Dermis blood vessel endothelial cell (primary cell): ENCODE measurements around the gene LINGO1. TPM values are rescaled to one million over a fixed set of nuclear protein-coding genes. Genes with fewer than 3 reads are reported as not detected.
A peak's percentile ranks its signal among the peaks of the same experiment; 100 is the strongest.

ENCODE experiments used
- DNase-seq: peaks from one replicate; pipeline ENCODE4 v3.0.0; 2010
- total RNA-seq: library from RNA; depleted of rRNA; stranded (reverse); fragments of >200 nt; gene quantifications from 2 replicates; pipeline ENCODE4 v1.2.3, GENCODE V29; 2014

LINGO1 gene
- total RNA-seq, 1 donor from 2014 or later, result not detected

DNA sequence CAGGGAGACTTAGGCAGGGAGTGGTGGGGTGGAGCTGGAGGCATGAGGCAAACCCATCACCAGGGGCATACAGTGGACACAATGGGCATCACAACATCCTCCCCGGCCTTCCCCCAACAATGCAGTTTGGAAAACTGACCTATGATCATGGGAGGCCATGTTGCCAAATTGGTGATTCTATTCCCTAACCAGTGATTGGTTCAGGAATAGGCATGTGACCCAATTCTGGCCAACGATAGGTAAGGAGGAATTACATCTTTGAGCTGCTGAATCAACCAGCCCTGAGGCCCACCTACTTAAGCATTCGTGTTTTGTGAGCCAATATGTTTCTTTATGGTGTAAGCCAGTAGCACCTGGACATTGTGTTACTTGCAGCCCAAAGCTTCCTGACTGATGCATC lies 40.0 kb downstream of the LINGO1 start:
- DNase-seq, result no peak

DNA sequence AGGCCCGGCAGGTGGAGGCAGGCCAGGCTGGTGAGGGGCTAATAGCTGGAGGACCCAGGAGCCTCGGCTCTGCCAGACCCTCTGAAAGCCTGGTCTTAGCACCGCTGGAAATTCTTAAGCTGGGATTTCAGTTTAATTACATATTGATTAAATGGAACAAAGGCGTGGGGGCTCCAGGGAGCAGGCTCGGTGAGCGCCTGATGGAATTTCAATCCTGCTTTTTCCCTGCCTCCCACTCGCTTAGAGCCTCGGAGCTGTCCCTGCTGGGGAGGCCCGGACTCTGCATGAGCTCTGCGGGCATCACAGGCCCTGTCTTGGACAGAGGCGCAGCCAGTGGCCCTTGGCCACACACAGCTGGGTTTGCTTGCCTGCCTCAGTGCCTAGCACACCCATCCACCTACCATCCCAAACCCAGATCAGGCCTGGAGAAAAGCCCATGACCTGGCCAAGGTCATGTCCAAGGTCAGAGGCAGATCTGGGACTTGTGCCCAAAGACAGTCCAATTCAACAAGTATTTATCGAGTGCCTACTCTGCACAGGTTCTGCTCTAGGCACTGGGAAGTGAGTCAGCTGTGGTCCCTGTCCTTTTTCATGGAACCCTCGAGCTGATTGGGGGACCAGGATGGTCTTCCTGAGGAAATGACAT lies 40.6 kb downstream of the LINGO1 start:
- no peak for DNase-seq

- DNase-seq, result peak; percentile 38
These were observed 42.9 kb downstream of the LINGO1 start for GRCh38 chr15:77589839-77590238.

- no peak for DNase-seq
These were observed 44.6 kb downstream of the LINGO1 start for GRCh38 chr15:77588126-77588525.

- DNase-seq, result no peak
These were observed 48.0 kb downstream of the LINGO1 start for GRCh38 chr15:77584691-77585090.

DNA sequence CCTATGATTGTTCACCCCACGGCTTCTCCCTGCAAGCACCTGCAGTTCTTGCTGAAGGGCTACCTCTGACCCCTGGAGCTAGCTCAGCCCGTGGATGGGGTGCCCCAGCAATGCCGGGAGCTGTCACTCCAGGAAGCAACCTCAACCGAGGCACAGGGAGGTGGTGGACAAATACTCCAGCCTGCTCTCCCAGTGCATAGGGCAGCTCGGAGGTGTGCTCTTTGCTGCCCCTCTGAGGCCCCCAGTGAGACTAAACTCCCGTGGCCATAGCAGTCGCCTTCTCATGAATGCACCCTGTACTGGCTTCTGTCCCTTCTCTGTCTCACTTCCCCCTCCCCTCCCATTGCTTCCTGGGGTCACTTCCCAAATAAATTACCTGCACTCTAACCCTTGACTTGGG lies 48.5 kb downstream of the LINGO1 start:
- DNase-seq, result peak; percentile 38

- DNase-seq, result no peak
These were observed 49.9 kb downstream of the LINGO1 start for GRCh38 chr15:77582763-77583162.

GRCh38 chr15:77581896-77582569 lies 50.7 kb downstream of the LINGO1 start:
- DNase-seq, result no peak

GRCh38 chr15:77580996-77581682 lies 51.6 kb downstream of the LINGO1 start:
- DNase-seq, result no peak

GRCh38 chr15:77579498-77580188 lies 53.1 kb downstream of the LINGO1 start:
- no peak for DNase-seq

- no peak for DNase-seq
These were observed 53.9 kb downstream of the LINGO1 start for GRCh38 chr15:77578641-77579372.

GRCh38 chr15:77577366-77577950 lies 55.3 kb downstream of the LINGO1 start:
- no peak for DNase-seq

DNA sequence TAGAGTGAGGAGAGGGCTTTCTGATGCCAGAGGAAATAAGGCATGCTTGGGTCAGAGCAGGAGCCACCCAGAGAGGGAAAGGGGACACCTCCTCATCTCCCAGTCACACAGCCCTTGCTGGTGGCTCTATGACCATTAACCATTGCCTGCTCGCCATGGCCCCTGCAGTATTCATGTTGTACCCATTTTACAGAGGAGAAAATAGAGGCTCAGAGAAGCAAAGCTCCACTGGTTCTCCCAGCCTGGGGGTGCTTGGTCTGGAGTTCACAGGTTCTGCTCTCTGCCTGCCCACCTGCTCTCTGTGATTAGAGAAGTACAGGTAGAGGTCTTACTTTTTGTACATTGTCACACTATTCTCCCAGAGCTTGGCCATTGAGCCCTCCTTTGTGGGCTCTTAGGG lies 56.2 kb downstream of the LINGO1 start:
- no peak for DNase-seq

DNA sequence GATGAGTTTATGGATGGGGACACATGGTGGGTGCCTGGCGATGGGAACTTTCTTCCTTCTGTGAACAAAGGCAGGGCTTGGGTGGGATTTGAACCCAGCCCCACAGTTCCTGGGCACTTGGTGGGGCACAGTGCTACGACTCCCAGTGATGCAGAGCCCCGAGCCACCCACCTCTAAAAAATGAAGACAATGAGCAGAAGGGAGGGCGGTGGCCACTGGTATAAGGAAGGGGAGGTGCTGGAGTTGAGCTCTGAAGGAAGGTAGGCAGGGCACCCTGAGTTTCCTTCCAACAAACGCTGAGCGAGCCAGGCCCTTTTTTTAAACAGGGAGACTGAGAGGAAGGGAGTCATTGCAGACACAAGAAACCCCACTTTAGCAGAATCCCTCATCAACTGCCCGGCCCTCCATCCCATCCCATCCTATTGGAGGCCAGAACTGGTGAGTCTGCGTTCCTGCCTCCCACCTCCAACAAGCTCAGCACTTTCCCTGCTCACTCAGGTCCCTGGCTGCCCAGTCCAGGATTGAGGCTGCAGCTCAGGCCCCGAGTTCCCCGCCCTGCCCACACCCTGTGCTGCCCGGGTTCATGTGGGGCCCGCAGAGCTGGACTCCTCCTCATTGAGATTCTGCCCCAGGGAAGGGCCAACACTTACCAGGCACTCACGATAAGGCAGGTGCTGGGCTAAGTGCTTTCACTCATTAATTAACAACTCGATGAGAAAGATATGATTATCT lies 57.3 kb downstream of the LINGO1 start:
- no peak for DNase-seq

- DNase-seq, result no peak
These were observed 58.0 kb downstream of the LINGO1 start for GRCh38 chr15:77574521-77575202.

DNA sequence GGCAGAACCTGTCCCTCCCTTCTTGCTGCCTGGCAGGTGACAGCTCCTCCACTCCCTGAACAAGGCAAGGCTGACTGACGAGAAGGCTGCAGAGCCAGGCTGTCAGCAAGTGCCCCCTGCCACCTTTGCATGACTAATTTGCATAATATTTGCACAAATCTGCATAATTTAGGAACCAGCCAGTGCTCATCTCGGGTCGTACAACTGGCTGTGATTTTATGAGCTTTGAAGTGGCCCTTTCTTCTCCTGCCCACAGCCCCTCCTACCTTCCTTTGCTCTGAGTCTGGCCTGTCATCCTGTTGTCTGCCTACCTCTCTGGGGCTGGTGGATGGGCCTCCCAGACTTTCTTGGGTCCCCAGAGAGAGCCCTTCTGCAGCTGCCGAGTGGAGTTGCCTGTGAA lies 58.9 kb downstream of the LINGO1 start:
- DNase-seq, result no peak

- DNase-seq, result no peak
These were observed 60.5 kb downstream of the LINGO1 start for GRCh38 chr15:77572186-77572585.

- no peak for DNase-seq
These were observed 61.0 kb downstream of the LINGO1 start for GRCh38 chr15:77571741-77572140.

DNA sequence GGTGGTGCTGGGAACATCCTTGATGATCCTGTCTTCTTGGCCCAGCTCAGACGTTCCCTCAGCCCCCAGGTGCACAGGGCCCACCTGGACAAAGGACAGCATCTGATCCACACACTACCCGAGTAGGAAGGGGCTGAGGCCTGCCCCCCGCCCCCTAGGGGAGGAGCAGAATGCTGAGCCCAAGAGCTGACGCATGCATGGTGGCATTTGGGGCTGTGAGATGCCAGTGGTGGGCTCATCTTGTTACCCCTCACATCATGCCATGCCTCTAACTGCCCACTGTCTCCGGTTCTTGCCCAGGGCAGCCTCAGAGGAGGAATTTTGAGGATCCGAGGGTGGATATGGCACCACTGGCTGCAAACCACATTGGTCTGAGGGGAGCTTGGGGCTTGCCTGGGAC lies 61.5 kb downstream of the LINGO1 start:
- no peak for DNase-seq

DNA sequence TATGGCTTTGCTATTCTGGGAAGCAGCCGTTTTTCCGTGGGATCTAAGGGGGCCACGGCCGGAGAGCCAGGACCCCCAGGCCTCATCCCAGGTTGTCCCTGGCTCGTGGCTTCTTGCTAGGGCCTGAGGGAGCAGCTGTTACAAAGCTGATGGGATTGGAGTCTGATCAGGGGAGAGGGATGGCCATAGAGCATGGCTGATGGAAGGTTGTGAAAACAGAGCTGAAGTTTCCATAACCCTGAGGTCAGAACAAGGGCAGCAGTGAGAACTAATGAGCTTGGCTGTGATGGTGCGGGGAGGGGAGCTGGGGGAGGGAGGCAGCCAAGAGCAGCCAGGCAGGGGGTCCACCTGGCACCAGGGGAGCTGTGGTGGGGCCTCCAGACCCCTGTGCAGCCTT lies 63.0 kb downstream of the LINGO1 start:
- no peak for DNase-seq
